Measurements from ENCODE around the gene NEO1.

The NEO1 gene

DNA sequence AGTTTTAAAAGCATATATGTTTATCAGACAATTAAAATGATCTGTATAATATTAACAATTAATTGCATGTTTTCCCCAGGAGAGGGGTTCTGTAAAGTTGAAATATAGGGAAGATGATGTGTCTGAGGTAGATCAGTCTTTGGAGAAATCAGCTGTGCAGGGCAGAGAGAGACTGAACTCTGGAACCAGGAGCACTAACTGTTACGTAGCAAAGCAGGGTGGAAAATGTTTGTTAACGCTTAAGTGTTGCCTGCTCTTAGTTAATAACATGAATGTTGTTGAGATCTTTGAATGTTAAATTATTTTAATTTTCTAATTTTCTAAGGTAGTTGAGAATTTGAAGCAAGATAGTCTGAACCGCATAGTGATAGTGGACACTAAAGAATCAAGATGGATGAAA lies 57.5 kb downstream of the NEO1 start (continued):
- TF ChIP-seq, protein P1, sequence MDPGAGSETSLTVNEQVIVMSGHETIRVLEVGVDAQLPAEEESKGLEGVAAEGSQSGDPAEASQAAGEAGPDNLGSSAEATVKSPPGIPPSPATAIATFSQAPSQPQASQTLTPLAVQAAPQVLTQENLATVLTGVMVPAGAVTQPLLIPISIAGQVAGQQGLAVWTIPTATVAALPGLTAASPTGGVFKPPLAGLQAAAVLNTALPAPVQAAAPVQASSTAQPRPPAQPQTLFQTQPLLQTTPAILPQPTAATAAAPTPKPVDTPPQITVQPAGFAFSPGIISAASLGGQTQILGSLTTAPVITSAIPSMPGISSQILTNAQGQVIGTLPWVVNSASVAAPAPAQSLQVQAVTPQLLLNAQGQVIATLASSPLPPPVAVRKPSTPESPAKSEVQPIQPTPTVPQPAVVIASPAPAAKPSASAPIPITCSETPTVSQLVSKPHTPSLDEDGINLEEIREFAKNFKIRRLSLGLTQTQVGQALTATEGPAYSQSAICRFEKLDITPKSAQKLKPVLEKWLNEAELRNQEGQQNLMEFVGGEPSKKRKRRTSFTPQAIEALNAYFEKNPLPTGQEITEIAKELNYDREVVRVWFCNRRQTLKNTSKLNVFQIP (CRISPR knock-in tag; IDR thresholded peaks at IDR 0.05; ENCODE audit: borderline replicate concordance, low read depth): no peak
- no peak for TF ChIP-seq CSDC2 (CRISPR knock-in tag; IDR thresholded peaks at IDR 0.05)
- TF ChIP-seq BACH2 (CRISPR knock-in tag; IDR thresholded peaks at IDR 0.05; ENCODE audit: borderline replicate concordance): no peak
- no peak for TF ChIP-seq ZFP30 (CRISPR knock-in tag; IDR thresholded peaks at IDR 0.05)

DNA sequence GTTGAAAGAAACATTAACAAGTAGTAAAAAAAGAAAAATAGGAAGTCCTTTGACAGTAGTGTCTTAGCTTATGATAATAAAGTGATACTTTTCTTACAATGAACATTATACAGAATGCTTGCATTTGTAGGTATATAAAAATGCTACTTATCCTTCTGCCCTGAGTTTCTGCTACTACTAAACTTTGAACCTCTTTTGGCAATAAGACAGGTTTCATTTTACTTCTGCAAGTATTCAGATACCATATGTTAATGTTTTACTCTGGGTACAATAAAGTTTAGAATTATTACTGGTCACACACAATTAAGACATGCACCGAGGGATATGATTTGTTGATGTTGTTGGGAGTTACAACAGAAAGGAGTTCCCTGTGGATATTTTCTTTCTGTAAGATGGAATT lies 57.9 kb downstream of the NEO1 start:
- TF ChIP-seq OSR1 (CRISPR knock-in tag; IDR thresholded peaks at IDR 0.05) (no peak), GLIS3 (CRISPR knock-in tag; IDR thresholded peaks at IDR 0.05) (no peak), TCF4 (CRISPR knock-in tag; IDR thresholded peaks at IDR 0.05; ENCODE audit: borderline replicate concordance) (no peak)
- ATAC-seq: no peak

GRCh38 chr15:73114064-73114463 lies 61.8 kb downstream of the NEO1 start:
- ATAC-seq: no peak
- TF ChIP-seq ZFP30 (CRISPR knock-in tag; IDR thresholded peaks at IDR 0.05) (no peak), RARB (CRISPR knock-in tag; IDR thresholded peaks at IDR 0.05) (no peak), CSDC2 (CRISPR knock-in tag; IDR thresholded peaks at IDR 0.05) (no peak), BACH2 (CRISPR knock-in tag; IDR thresholded peaks at IDR 0.05; ENCODE audit: borderline replicate concordance) (no peak), ZNF70 (CRISPR knock-in tag; IDR thresholded peaks at IDR 0.05) (no peak), ESRRG (CRISPR knock-in tag; IDR thresholded peaks at IDR 0.05) (no peak), ARNTL (CRISPR knock-in tag; IDR thresholded peaks at IDR 0.05; ENCODE audit: borderline replicate concordance, low read depth) (no peak), ZC3H10 (CRISPR knock-in tag; IDR thresholded peaks at IDR 0.05) (no peak), PATZ1 (CRISPR knock-in tag; IDR thresholded peaks at IDR 0.05; ENCODE audit: borderline replicate concordance) (no peak), ISL1 (CRISPR knock-in tag; IDR thresholded peaks at IDR 0.05) (no peak), SNAI2 (CRISPR knock-in tag; IDR thresholded peaks at IDR 0.05) (no peak), PPARA (CRISPR knock-in tag; IDR thresholded peaks at IDR 0.05; ENCODE audit: borderline replicate concordance) (no peak), TCF4 (CRISPR knock-in tag; IDR thresholded peaks at IDR 0.05; ENCODE audit: borderline replicate concordance) (no peak), OSR1 (CRISPR knock-in tag; IDR thresholded peaks at IDR 0.05) (no peak)
- TF ChIP-seq, protein P2, sequence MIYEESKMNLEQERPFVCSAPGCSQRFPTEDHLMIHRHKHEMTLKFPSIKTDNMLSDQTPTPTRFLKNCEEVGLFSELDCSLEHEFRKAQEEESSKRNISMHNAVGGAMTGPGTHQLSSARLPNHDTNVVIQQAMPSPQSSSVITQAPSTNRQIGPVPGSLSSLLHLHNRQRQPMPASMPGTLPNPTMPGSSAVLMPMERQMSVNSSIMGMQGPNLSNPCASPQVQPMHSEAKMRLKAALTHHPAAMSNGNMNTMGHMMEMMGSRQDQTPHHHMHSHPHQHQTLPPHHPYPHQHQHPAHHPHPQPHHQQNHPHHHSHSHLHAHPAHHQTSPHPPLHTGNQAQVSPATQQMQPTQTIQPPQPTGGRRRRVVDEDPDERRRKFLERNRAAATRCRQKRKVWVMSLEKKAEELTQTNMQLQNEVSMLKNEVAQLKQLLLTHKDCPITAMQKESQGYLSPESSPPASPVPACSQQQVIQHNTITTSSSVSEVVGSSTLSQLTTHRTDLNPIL (CRISPR knock-in tag; IDR thresholded peaks at IDR 0.05; ENCODE audit: low read depth): no peak
- TF ChIP-seq, protein P3, sequence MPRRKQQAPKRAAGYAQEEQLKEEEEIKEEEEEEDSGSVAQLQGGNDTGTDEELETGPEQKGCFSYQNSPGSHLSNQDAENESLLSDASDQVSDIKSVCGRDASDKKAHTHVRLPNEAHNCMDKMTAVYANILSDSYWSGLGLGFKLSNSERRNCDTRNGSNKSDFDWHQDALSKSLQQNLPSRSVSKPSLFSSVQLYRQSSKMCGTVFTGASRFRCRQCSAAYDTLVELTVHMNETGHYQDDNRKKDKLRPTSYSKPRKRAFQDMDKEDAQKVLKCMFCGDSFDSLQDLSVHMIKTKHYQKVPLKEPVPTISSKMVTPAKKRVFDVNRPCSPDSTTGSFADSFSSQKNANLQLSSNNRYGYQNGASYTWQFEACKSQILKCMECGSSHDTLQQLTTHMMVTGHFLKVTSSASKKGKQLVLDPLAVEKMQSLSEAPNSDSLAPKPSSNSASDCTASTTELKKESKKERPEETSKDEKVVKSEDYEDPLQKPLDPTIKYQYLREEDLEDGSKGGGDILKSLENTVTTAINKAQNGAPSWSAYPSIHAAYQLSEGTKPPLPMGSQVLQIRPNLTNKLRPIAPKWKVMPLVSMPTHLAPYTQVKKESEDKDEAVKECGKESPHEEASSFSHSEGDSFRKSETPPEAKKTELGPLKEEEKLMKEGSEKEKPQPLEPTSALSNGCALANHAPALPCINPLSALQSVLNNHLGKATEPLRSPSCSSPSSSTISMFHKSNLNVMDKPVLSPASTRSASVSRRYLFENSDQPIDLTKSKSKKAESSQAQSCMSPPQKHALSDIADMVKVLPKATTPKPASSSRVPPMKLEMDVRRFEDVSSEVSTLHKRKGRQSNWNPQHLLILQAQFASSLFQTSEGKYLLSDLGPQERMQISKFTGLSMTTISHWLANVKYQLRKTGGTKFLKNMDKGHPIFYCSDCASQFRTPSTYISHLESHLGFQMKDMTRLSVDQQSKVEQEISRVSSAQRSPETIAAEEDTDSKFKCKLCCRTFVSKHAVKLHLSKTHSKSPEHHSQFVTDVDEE (CRISPR knock-in tag; IDR thresholded peaks at IDR 0.05): no peak
- TF ChIP-seq, protein P4, sequence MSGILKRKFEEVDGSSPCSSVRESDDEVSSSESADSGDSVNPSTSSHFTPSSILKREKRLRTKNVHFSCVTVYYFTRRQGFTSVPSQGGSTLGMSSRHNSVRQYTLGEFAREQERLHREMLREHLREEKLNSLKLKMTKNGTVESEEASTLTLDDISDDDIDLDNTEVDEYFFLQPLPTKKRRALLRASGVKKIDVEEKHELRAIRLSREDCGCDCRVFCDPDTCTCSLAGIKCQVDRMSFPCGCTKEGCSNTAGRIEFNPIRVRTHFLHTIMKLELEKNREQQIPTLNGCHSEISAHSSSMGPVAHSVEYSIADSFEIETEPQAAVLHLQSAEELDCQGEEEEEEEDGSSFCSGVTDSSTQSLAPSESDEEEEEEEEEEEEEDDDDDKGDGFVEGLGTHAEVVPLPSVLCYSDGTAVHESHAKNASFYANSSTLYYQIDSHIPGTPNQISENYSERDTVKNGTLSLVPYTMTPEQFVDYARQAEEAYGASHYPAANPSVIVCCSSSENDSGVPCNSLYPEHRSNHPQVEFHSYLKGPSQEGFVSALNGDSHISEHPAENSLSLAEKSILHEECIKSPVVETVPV (CRISPR knock-in tag; IDR thresholded peaks at IDR 0.05): no peak

GRCh38 chr15:73116164-73116563 lies 63.9 kb downstream of the NEO1 start:
- ATAC-seq: no peak
- no peak for TF ChIP-seq ESRRG (CRISPR knock-in tag; IDR thresholded peaks at IDR 0.05)
- TF ChIP-seq ZC3H10 (CRISPR knock-in tag; IDR thresholded peaks at IDR 0.05): no peak
- no peak for TF ChIP-seq ISL1 (CRISPR knock-in tag; IDR thresholded peaks at IDR 0.05)
- no peak for TF ChIP-seq PPARA (CRISPR knock-in tag; IDR thresholded peaks at IDR 0.05; ENCODE audit: borderline replicate concordance)
- no peak for TF ChIP-seq ZNF70 (CRISPR knock-in tag; IDR thresholded peaks at IDR 0.05)
